A549 (cell line): ENCODE data around the gene MEIS1. TPM values are rescaled to one million over a fixed set of nuclear protein-coding genes. Genes with fewer than 3 reads are reported as not detected.

Experiments used
- ATAC-seq, 2 experiments: fragments of 200-7000 bp in 1 of 2; fragments of >200 bp in 1 of 2; cut with Nextera tagmentation in 1 of 2; cut with Tn5 transposase in 1 of 2; 3 replicates each; pipeline versions ENCODE4 v1.8.0 to v1.9.1; 2018 to 2020; ENCODE audit warnings: mild to moderate bottlenecking in 1 of 2, moderate library complexity in 1 of 2
- CTCF ChIA-PET: fragments of 300-600 bp; sonication (Branson Sonifier 250); formaldehyde crosslinking; extraction: SDS; loops from one replicate; lab custom pipeline; 2021; ENCODE audit warnings: antibody characterized with exemption, inconsistent platforms; lab: Yijun Ruan, JAX
- POLR2A ChIA-PET: fragments of 350-600 bp; formaldehyde crosslinking; extraction: SDS; loops from one replicate; lab custom pipeline; 2021; ENCODE audit warnings: antibody characterized with exemption, inconsistent platforms; lab: Yijun Ruan, JAX
- DNase-seq, 2 experiments: peaks; one replicate each; pipeline versions ENCODE4 v3.0.0 to v3.0.0-alpha.2; 2011 to 2016; ENCODE audit warnings: low read depth in 1 of 2, low spot score in 1 of 2
- FAIRE-seq: peaks from 2 replicates; lab custom pipeline; 2011; peaks lifted over from hg19 to GRCh38; lab: Jason Lieb, UNC
- H3K27ac ChIP-seq, 2 experiments: fragments of >200 bp; sonication (Bioruptor Twin); formaldehyde crosslinking; 3 replicates each; pipeline ENCODE4 v1.5.1; 2016 to 2017
- H3K4me1 ChIP-seq: fragments of >200 bp; sonication (Bioruptor Twin); formaldehyde crosslinking; 3 replicates; pipeline ENCODE4 v1.6.1; 2016
- H3K4me2 ChIP-seq: fragments of >200 bp; sonication (Bioruptor Twin); formaldehyde crosslinking; 3 replicates; pipeline ENCODE4 v1.6.1; 2016
- H3K4me3 ChIP-seq: fragments of >200 bp; sonication (Bioruptor Twin); formaldehyde crosslinking; 3 replicates; pipeline ENCODE4 v1.5.1; 2016
- H3K9me3 ChIP-seq: fragments of >200 bp; sonication (Bioruptor Twin); formaldehyde crosslinking; 3 replicates; pipeline ENCODE4 v1.6.1; 2016
- ATOH8 ChIP-seq: fragments of 250-450 bp; sonication (Bioruptor Pico); IDR thresholded peaks from 2 replicates; pipeline ENCODE4 v1.5.0; 2020; ENCODE audit warnings: low read depth, mild to moderate bottlenecking, moderate library complexity
- BHLHE40 ChIP-seq: IDR thresholded peaks from 2 replicates; pipeline ENCODE4 v1.6.1; 2012; ENCODE audit warnings: low read depth, low read length, inconsistent platforms
- CBX2 ChIP-seq: fragments of 200-600 bp; sonication (generic); IDR thresholded peaks from 2 replicates; pipeline ENCODE4 v1.6.1; 2016; ENCODE audit warnings: low read depth, mild to moderate bottlenecking, borderline replicate concordance
- CEBPB ChIP-seq, 2 experiments: fragments of >200 bp in 1 of 2; sonication (Bioruptor Twin) in 1 of 2; formaldehyde crosslinking in 1 of 2; IDR thresholded peaks; 2 replicates each; pipeline ENCODE4 v1.6.1; 2012 to 2016
- CHD2 ChIP-seq: fragments of 150-350 bp; IDR thresholded peaks from 2 replicates; pipeline ENCODE4 v1.6.1; 2014; ENCODE audit warnings: low read length; ENCODE audit not compliant: partially characterized antibody
- EP300 ChIP-seq, 2 experiments: fragments of >200 bp; sonication (Bioruptor Twin); formaldehyde crosslinking; IDR thresholded peaks; 2 replicates in 1 of 2; 3 replicates in 1 of 2; pipeline ENCODE4 v1.6.1; 2016 to 2017
- FOSL2 ChIP-seq, 2 experiments: fragments of 450-650 bp in 1 of 2; fragments of >200 bp in 1 of 2; sonication (Bioruptor Twin) in 1 of 2; formaldehyde crosslinking; IDR thresholded peaks; 2 replicates each; pipeline versions ENCODE4 v1.5.0 to v1.6.1; 2016 to 2020; ENCODE audit warnings: mild to moderate bottlenecking in 1 of 2, moderate library complexity in 1 of 2
- HES2 ChIP-seq: fragments of >200 bp; sonication (Bioruptor Twin); formaldehyde crosslinking; IDR thresholded peaks from 2 replicates; pipeline ENCODE4 v1.6.1; 2016
- HEYL ChIP-seq: fragments of 250-450 bp; sonication (Bioruptor Pico); IDR thresholded peaks from 2 replicates; pipeline ENCODE4 v1.8.0; 2021; ENCODE audit warnings: mild to moderate bottlenecking, moderate library complexity
- HMGXB4 ChIP-seq: fragments of 250-450 bp; sonication (Bioruptor Pico); IDR thresholded peaks from 2 replicates; pipeline ENCODE4 v1.5.0; 2021; ENCODE audit warnings: mild to moderate bottlenecking, moderate library complexity, borderline replicate concordance
- HOXB5 ChIP-seq: fragments of 250-450 bp; sonication (Bioruptor Pico); IDR thresholded peaks from 2 replicates; pipeline ENCODE4 v1.5.0; 2020; ENCODE audit warnings: mild to moderate bottlenecking, moderate library complexity
- KDM5A ChIP-seq: fragments of 200-600 bp; sonication (generic); IDR thresholded peaks from 2 replicates; pipeline ENCODE4 v1.6.1; 2016; ENCODE audit warnings: antibody characterized with exemption, mild to moderate bottlenecking
- MAFK ChIP-seq: fragments of 450-650 bp; IDR thresholded peaks from 2 replicates; pipeline ENCODE4 v1.6.1; 2014; ENCODE audit not compliant: partially characterized antibody
- MAX ChIP-seq: IDR thresholded peaks from 2 replicates; pipeline ENCODE4 v1.6.1; 2012
- NPAS2 ChIP-seq: fragments of 250-450 bp; sonication (Bioruptor Pico); IDR thresholded peaks from 2 replicates; pipeline ENCODE4 v1.8.0; 2022; ENCODE audit warnings: mild to moderate bottlenecking, moderate library complexity, borderline replicate concordance
- PBX3 ChIP-seq: IDR thresholded peaks from 2 replicates; pipeline ENCODE4 v1.6.1; 2012
- RARB ChIP-seq: fragments of 250-450 bp; sonication (Bioruptor Pico); IDR thresholded peaks from 2 replicates; pipeline ENCODE4 v1.8.0; 2021; ENCODE audit warnings: mild to moderate bottlenecking, moderate library complexity
- REST ChIP-seq: fragments of 200-600 bp; sonication (generic); IDR thresholded peaks from 2 replicates; pipeline ENCODE4 v1.6.1; 2016; ENCODE audit warnings: antibody characterized with exemption, mild to moderate bottlenecking, moderate library complexity
- RNF2 ChIP-seq: fragments of 200-600 bp; sonication (generic); IDR thresholded peaks from 2 replicates; pipeline ENCODE4 v1.6.1; 2016; ENCODE audit warnings: low read depth, mild to moderate bottlenecking, antibody characterized with exemption, moderate library complexity, borderline replicate concordance
- SREBF2 ChIP-seq: fragments of 450-650 bp; IDR thresholded peaks from 2 replicates; pipeline ENCODE4 v1.6.1; 2014; ENCODE audit warnings: mild to moderate bottlenecking, moderate library complexity
- TP53 ChIP-seq: fragments of 250-450 bp; sonication (Bioruptor Pico); IDR thresholded peaks from 2 replicates; pipeline ENCODE4 v1.5.0; 2021; ENCODE audit warnings: mild to moderate bottlenecking, moderate library complexity
- ZSCAN20 ChIP-seq: fragments of 250-450 bp; sonication (Bioruptor Pico); IDR thresholded peaks from 2 replicates; pipeline ENCODE4 v1.8.0; 2022; ENCODE audit warnings: mild to moderate bottlenecking, moderate library complexity
- WGBS: methylation state at CpG from one replicate; pipeline ENCODE4 v1.1.6; 2017; ENCODE audit errors: missing lambda C conversion rate; 5-methylcytosine and 5-hydroxymethylcytosine counted together
- polyA plus RNA-seq, 4 experiments: library from polyadenylated mRNA; depleted of rRNA in 3 of 4; stranded (reverse); fragments of >200 nt; fragmentation: RNase III in 1 of 4; extraction: RNeasy Plus Mini Kit Qiagen cat#74134 plus additional on column Dnase treatment in 1 of 4; gene quantifications; 2 replicates in 3 of 4; 3 replicates in 1 of 4; pipeline ENCODE4 v1.2.3, GENCODE V29; 2011 to 2017

The MEIS1 gene
- polyA plus RNA-seq, 2 of the 4 experiments (the other 2 are of a cell fraction) = 1.9 to 4.2 TPM

GRCh38 chr2:66562304-66562685 lies 127.4 kb downstream of the MEIS1 start:
- CTCF ChIA-PET = no interaction called here
- no peak overlapping the region; the same call in 2 of the 3 replicates for H3K4me2 ChIP-seq

GRCh38 chr2:66563473-66563872 lies 128.5 kb downstream of the MEIS1 start:
- H3K4me3 ChIP-seq = no peak overlapping the region
- H3K4me1 ChIP-seq = peaks cover 20% of the 10 kb centered on the region
- H3K27ac ChIP-seq = no peak overlapping the region
- WGBS = 72% methylated on average over 1 of the region's 1 CpG
- TF ChIP-seq FOSL2 (IDR thresholded peaks at IDR 0.05) (no peak), FOSL2 (CRISPR knock-in tag; IDR thresholded peaks at IDR 0.05) (no peak), NPAS2 (CRISPR knock-in tag) (no peak), SREBF2 (no peak)
- ATAC-seq (no peak), DNase-seq (no peak), FAIRE-seq (no peak)
- H3K4me2 ChIP-seq = peak overlapping the region; percentile 10; the same call in 1 of the 3 replicates
- CTCF ChIA-PET = interaction anchor here (1.2 kb wide), 1 partner anchor 134 kb away, joined by 4 read pairs; no protein-coding TSS in a partner anchor
- no peaks in the 10 kb centered on the region for H3K9me3 ChIP-seq
- POLR2A ChIA-PET = no interaction called here

More at GRCh38 chr2:66562304-66562685, 127.4 kb downstream of the MEIS1 start:
- ATAC-seq (no peak), DNase-seq (no peak), FAIRE-seq (no peak)
- POLR2A ChIA-PET = no interaction called here
- peaks cover 20% of the 10 kb centered on the region for H3K4me1 ChIP-seq
- H3K9me3 ChIP-seq = no peaks in the 10 kb centered on the region
- WGBS = 75% methylated on average over 1 of the region's 1 CpG
- TF ChIP-seq MAFK = no peak
- no peak for TF ChIP-seq CHD2
- no peak for TF ChIP-seq PBX3
- TF ChIP-seq HES2 = no peak
- TF ChIP-seq BHLHE40 = no peak
- no peak for TF ChIP-seq RARB (CRISPR knock-in tag)
- no peak for TF ChIP-seq RNF2
- no peak for TF ChIP-seq CBX2
- TF ChIP-seq, all 56 proteins: peak for 0
- no peak overlapping the region for H3K4me3 ChIP-seq
- H3K27ac ChIP-seq = no peak overlapping the region

- DNase-seq (no peak), ATAC-seq (peak; percentile 45 to 59; a peak in 2 of 6 replicates), FAIRE-seq (no peak)
- Histone ChIP-seq H3K4me1 (peaks cover 20% of the 10 kb centered on the region), H3K4me2 (0 out of 3 replicates have a peak overlapping the region, but pooled peaks have one; percentile 0), H3K9me3 (no peaks in the 10 kb centered on the region), H3K4me3 (no peak overlapping the region), H3K27ac (no peak overlapping the region)
- 35% methylated on average over 1 of the region's 1 CpG for WGBS
- ChIA-PET POLR2A (no interaction called here), CTCF (no interaction called here)
- TF ChIP-seq MAX = no peak
- no peak for TF ChIP-seq HMGXB4 (CRISPR knock-in tag)
- TF ChIP-seq ATOH8 (CRISPR knock-in tag) = no peak
- TF ChIP-seq PBX3 = no peak
- TF ChIP-seq TP53 (CRISPR knock-in tag) = no peak
- TF ChIP-seq HOXB5 = no peak
- TF ChIP-seq KDM5A = no peak
- no peak for TF ChIP-seq REST
- TF ChIP-seq CEBPB (IDR thresholded peaks at IDR 0.05) = no peak
- TF ChIP-seq EP300 (IDR thresholded peaks at IDR 0.05) = no peak
- TF ChIP-seq ZSCAN20 (CRISPR knock-in tag) = no peak
- TF ChIP-seq HEYL (CRISPR knock-in tag) = no peak
Measured at GRCh38 chr2:66565291-66565690, 130.4 kb downstream of the MEIS1 start.
